Measurements from ENCODE around the gene NFYB.

- TF ChIP-seq CTCF (conservative IDR thresholded peaks at IDR 0.05; ENCODE audit: low read depth, low read length) (no peak), EZH2 (IDR thresholded peaks at IDR 0.05; ENCODE audit: borderline replicate concordance, low read depth, low read length, poor library complexity, severe bottlenecking) (no peak)
Observed at GRCh38 chr12:104142543-104142942, 4.5 kb upstream of the NFYB start.
